ENCODE results near the gene PACSIN3.

Gene PACSIN3

GRCh38 chr11:47183969-47184368, 2.3 kb downstream of the PACSIN3 start:
- peak overlapping the region; percentile 78 for H3K4me3 Mint-ChIP-seq

GRCh38 chr11:47183031-47183856, 3.0 kb downstream of the PACSIN3 start:
- no peak for DNase-seq
- Mint-ChIP-seq H3K4me1 (peaks cover 36% of the 10 kb centered on the region), H3K36me3 (ENCODE audit: low read depth) (peaks cover 5% of the 10 kb centered on the region), H3K27ac (peak overlapping the region; percentile 36), H3K9me3 (no peaks in the 10 kb centered on the region), H3K27me3 (ENCODE audit: low read depth, poor library complexity) (peaks cover 23% of the 10 kb centered on the region), H3K4me3 (no peak overlapping the region)
- TF ChIP-seq CTCF (IDR thresholded peaks at IDR 0.05) = no peak

More at GRCh38 chr11:47183969-47184368, 2.3 kb downstream of the PACSIN3 start:
- Mint-ChIP-seq H3K27ac (no peak overlapping the region), H3K27me3 (ENCODE audit: low read depth, poor library complexity) (peaks cover 31% of the 10 kb centered on the region), H3K4me1 (peaks cover 38% of the 10 kb centered on the region), H3K36me3 (ENCODE audit: low read depth) (peaks cover 5% of the 10 kb centered on the region), H3K9me3 (no peaks in the 10 kb centered on the region)
- no peak for TF ChIP-seq CTCF (IDR thresholded peaks at IDR 0.05)
- no peak for DNase-seq

- Mint-ChIP-seq H3K27me3 (ENCODE audit: low read depth, poor library complexity) (peaks cover 18% of the 10 kb centered on the region), H3K27ac (no peak overlapping the region), H3K36me3 (ENCODE audit: low read depth) (peaks cover 5% of the 10 kb centered on the region), H3K4me3 (no peak overlapping the region), H3K9me3 (no peaks in the 10 kb centered on the region), H3K4me1 (peaks cover 35% of the 10 kb centered on the region)
- no peak for TF ChIP-seq CTCF (IDR thresholded peaks at IDR 0.05)
- no peak for DNase-seq
These were observed 3.9 kb downstream of the PACSIN3 start for GRCh38 chr11:47182380-47182779.

GRCh38 chr11:47181271-47181670, 5.0 kb downstream of the PACSIN3 start:
- Mint-ChIP-seq H3K4me1 (peaks cover 36% of the 10 kb centered on the region), H3K9me3 (no peaks in the 10 kb centered on the region), H3K27me3 (ENCODE audit: low read depth, poor library complexity) (peaks cover 11% of the 10 kb centered on the region), H3K36me3 (ENCODE audit: low read depth) (peaks cover 5% of the 10 kb centered on the region), H3K4me3 (no peak overlapping the region), H3K27ac (no peak overlapping the region)
- no peak for TF ChIP-seq CTCF (IDR thresholded peaks at IDR 0.05)
- DNase-seq = no peak

- Mint-ChIP-seq H3K4me3 (no peak overlapping the region), H3K36me3 (ENCODE audit: low read depth) (peaks cover 5% of the 10 kb centered on the region), H3K9me3 (no peaks in the 10 kb centered on the region), H3K27ac (no peak overlapping the region), H3K27me3 (ENCODE audit: low read depth, poor library complexity) (peaks cover 11% of the 10 kb centered on the region), H3K4me1 (peaks cover 46% of the 10 kb centered on the region)
- no peak for TF ChIP-seq CTCF (IDR thresholded peaks at IDR 0.05)
- no peak for DNase-seq
These were observed 6.0 kb downstream of the PACSIN3 start for GRCh38 chr11:47180006-47180787.
